HG03439 (cell line): ENCODE results near the gene SFR1.

Experiments
- ATAC-seq: cut with Tn5 transposase; IDR thresholded peaks from one replicate; pipeline ENCODE4 v1.9.1; 2021; ENCODE audit warnings: mild to moderate bottlenecking, moderate library complexity; ENCODE audit not compliant: unreplicated experiment

Gene SFR1, protein sequence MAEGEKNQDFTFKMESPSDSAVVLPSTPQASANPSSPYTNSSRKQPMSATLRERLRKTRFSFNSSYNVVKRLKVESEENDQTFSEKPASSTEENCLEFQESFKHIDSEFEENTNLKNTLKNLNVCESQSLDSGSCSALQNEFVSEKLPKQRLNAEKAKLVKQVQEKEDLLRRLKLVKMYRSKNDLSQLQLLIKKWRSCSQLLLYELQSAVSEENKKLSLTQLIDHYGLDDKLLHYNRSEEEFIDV

DNA sequence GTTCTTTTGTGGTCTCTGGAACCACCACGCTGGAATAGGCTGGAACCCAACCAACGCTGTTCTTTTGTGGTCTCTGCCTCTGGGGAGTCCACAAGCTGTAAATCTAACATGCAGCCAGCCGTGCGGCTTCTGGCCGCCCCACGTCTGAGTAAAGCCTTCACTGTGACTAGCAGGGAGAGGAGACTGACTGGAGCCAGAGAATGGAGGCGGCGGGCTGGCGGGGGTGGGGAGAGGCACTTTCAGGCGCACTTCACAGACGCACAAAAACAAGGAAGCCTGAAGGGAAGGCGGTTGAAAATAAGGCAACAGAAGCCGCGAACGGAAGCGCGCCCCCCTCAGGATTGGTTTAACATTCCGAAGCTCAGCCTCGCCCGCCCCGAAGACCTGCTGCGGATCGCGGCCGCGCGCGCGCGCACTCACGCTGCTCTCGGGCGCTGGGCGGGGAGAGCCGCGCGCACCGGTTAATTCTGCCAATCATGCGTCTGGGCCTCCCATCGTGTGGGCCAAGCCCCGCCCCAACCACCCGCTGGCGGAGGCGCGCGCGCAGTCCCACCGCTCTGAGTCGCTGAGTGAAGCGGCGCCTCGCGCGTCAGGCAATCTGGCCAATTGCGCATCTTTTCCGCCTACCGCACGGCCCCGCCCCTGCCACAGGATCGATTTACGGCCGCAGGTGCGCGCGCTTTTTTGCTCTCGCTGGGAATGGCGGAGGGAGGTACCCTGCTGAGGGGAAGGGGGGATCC lies at the start of gene SFR1:
Gene SFR1, plus strand, starts transcription at position 687 of the 740 bp plus-strand sequence. Its CDS starts 13 bp downstream, at position 700.
- ATAC-seq, result peak; percentile 96

DNA sequence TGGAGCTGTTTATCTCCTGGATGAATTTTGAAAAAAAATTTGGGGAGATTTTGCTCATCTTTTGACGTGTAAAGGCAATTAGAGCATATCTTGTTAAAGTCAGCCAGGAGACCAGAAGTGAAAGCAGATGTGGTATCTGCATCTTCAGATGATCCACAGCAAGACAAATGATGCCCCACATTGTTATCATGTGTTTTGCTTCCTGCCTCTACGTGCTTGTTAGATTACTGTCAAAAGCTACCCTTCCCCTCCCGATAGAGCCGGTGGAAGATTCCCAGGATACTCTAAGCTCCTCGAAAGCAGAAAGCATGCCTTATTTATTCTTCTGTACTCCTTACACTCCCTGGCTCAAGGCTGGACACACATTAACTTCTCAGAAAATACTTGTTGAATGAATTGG lies 49.2 kb upstream of the SFR1 start:
- ATAC-seq, result no peak

DNA sequence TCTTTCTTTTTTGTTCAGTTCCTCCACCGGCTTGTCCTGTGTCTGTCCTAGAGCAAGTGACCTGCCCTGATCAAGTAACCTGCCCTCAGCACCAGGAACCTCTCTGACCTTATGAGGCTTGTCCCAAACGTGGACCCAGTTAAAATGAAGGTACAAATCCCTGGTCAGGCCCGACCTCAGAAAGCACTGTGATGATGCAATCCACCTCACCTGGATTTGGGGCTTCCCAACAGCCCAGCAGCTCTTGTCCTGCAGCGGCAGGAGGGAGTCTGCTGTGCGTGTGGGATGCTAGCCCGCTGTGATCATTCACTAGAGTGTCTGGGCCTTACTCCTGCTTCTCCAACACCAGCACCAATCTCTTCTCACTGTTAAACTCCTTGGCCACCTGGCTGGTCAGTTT lies 47.5 kb upstream of the SFR1 start:
- ATAC-seq, result no peak

DNA sequence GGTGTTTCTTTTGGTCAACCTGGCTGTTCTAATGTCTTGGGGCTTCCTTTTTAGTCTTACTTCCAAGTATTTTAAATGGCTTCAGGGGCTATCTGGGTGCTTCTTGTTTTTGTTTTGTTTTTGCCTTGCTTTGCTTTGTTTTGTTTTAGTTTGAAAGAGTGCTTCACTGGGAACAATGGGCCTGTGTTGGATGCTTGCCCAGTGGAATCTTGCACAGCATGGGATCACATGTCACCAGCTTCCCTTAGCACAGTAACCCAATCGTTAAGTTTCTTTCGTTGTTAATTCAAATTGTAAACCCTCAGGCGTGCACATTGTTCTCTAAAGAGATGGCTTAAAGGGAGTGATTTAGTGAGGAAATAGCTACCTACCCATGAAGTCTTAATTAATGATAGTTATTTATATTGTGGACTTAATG lies 45.2 kb upstream of the SFR1 start:
- no peak for ATAC-seq

DNA sequence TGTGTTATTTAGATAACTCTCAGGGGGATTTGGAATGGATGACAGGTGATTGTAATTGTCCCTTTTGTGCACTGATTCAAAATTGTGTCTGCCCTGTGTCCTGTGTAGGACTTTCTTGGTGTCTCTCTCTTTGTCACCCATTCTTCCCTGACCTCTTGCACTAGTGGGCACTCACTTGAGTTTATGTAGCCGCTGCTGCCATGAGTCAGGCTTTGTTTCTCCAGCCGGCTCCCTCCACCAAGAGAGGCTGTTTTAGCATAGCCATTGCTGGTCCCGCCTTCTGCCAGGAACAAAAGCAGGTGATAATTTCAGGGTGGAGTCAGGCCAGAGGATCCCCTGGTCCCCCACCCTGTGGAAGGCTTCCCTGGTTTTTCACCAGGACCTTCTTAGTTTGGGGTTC lies 44.7 kb upstream of the SFR1 start:
- ATAC-seq, result no peak

DNA sequence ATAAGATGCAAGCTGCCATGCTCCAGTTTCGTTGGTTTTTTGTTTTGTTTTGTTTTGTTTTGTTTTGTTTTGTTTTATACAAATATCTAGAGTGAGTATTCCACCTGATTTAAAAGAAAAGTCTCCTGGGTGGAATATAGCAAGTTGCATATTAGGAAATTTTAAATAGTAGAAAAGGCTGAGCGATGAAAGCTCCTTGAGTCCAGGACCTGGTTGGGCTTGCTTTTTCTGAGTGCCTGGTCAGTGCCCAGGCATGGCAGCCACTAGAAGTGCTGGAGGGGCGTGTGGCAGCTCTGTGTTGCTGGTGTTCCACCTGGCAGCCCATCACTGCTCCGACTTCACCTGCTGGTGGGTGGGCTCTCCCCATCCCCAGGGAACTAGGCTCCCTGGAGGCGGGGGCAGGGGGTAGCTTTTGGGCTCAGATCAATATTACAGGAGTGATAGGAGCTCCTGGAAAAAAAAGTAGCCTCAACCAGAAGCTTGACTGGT lies 44.3 kb upstream of the SFR1 start:
- ATAC-seq, result no peak

DNA sequence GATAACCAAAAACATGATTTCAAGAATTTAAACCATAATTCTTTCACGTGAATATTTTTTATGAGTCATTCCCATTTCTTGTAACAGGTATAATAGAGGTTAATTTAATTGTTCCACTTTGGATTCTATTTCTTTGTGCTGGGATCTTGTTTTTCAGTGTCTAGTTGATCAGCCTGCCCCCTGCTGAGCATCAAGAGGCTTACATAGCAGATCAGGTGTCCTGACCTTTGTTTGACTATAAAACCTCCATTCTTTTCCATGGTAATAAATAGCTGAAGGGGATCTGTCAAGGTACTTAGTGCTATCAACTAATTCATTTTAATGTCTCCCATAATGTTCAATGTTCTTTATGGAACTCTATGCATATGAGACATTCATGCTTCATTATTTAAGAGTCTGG lies 41.2 kb upstream of the SFR1 start:
- no peak for ATAC-seq

DNA sequence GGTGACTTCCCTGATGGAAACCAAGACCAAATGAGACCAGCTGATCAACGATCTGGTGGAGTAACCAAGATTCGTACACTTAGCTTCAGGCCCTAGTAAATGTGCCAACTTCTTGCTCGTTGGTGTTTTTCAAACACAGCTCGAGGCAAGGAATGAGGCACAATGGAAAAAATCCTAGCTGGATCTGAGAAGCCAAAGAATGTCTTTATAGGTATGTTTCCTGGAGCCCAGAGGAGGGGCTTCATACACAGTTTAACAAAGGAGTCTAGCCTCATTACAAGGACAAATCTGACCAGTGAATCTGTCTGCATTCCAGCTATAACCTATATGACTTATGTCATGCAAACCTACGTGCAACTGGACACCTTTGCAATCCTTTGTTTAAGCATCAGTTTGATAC lies 40.0 kb upstream of the SFR1 start:
- ATAC-seq, result no peak

DNA sequence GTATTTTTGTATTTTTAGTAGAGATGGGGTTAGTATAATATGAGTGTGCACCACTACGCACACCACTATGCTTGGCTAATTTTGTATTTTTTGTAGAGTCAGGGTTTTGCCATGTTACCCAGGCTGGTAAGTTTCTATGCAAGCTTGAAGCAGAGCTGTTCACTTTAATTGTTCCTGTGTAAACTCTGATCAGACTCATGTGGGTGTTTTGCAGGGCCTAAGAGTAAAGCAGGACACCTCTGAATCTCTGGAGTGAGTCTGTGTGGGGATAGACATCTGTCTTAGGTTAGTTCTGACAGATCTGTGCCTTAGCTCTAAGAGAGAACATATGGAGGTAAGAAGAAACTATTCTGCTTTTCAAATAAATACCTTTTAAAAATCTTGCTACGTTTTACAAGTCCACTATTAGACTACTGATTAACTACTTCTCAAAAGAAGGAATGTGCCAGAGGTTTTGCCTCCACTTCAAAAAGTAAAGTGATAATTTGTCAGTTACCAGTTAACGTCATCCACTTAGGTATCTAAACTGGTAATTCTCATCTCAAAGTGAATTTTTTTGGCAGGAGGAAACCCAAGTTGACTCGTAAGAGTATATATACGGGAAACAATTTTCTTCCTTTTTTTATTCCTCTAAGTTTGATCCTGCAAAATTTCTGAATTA lies 37.4 kb upstream of the SFR1 start:
- no peak for ATAC-seq

DNA sequence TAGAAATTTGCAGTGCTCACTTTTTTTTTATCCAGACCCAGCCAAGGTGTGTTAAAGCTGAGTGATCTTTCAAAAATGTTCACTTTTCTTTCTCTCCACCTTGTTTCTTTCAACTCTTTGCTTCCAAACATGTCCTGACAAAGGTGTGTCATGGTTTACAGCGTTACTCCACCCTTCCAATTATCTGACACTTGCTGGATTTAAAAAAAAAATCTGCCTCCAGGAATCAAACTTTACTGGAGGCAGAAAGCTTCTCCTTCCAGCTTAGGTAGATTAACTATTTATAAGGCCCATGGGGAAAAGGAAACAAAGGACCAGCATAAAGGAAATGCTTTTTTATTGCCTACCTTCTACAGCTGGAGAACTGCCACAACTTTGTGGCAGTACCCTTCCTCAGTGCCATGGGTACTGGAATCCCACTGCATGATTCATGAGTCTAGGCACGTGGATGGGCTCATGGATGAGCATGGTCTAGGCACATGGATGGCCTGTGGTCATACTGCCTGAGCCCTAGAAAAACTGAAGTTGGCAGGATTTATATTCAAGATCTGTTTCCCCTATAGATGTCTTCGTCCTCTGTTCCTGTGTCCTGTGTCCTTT lies 36.1 kb upstream of the SFR1 start, which contains the start of gene COL17A1:
Gene COL17A1, minus strand, starts transcription at position 80 of the 600 bp plus-strand sequence. CDS start 5,207 bp downstream, outside the sequence.
- no peak for ATAC-seq

DNA sequence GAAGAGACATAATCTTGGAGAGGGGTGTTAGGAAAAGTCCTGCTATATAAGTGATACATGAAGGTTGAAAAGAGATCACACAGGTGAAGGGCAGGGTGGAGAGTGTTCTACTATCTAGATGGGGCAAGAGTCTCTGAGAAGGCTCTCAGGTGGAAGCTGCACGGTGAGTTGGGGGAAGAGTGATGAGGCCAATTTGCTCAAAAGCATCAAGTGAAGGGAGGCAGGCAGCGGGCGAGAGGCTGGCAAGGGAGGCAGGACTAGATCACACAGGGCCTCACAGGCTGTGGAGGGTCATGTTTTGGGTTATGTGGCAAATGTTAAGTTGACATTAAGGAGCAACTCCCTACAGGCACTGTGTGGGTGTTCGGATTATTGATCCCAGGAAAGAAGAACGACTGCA lies 33.7 kb upstream of the SFR1 start:
- ATAC-seq, result no peak

DNA sequence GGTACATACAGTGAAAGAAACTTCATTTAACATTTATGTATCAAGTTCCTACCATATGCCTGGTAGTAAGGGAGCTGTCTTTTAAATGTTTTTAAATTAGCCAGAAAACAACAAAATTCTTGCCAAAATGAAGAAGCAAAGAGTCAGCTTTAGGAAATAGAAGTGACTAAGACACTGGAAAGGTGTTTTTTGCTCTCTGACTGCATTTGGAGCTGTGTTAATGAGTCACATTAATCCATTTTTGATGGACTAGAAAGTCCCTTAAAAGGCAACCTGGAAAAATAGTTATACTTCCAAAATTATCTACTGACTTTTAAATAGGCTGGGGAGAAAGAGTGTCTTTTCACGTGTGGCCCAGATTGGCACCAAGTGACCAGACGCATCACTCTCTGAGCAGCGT lies 32.4 kb upstream of the SFR1 start:
- ATAC-seq, result no peak

DNA sequence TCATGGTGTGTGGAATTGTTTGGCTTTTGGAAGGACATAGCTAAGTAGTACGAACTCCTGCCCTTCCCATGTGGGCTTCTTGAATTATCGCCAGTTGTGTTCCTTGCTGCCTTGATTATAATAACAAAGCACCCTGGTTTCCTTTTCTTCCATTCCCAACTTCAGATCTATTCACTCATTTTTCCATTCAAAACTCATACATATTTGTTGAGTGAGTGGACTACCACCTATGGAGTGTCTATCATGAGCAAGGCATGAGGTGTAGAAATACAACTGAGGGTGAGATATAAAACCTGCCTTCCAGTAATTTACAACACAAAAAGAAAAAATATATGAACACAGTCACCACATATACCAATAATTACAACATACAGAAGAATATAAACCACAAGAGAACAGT lies 31.4 kb upstream of the SFR1 start:
- no peak for ATAC-seq

DNA sequence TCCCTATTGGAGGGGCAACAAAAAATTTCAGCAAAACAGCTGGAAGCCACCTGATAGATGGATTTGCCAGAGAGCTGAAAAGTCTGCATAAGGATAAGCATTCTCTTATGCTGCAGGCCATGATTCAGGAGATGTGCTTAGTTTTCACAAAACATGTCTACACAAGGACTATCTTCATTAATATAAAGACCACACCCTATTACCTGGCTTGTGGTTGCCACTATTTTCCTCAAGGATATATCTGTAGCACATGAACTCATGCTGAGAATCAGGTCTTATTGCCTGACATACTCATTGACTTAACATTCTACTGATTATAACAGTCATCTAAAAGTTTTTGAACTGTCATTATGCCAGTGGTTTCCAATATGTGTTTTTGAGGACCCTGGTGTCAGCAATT lies 29.2 kb upstream of the SFR1 start:
- ATAC-seq, result no peak

DNA sequence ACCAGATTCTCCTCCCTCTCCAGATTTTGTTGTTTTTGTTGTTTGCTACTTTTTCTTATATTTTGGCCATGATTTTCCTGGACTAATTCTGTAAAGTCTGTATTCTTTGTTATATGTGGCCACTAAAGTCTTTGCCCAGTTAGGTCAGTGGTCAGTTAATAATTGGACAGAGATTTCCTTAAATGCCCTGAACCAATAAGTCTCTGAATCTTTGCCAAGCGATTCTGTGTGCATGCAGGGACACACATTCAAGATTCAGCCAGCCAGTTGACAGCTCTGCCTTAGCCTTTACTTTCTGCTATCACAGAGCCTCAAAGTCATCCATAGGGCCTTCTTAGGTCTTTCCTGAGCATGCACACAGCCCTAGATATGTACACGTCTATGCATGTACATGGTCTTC lies 25.3 kb upstream of the SFR1 start:
- no peak for ATAC-seq

DNA sequence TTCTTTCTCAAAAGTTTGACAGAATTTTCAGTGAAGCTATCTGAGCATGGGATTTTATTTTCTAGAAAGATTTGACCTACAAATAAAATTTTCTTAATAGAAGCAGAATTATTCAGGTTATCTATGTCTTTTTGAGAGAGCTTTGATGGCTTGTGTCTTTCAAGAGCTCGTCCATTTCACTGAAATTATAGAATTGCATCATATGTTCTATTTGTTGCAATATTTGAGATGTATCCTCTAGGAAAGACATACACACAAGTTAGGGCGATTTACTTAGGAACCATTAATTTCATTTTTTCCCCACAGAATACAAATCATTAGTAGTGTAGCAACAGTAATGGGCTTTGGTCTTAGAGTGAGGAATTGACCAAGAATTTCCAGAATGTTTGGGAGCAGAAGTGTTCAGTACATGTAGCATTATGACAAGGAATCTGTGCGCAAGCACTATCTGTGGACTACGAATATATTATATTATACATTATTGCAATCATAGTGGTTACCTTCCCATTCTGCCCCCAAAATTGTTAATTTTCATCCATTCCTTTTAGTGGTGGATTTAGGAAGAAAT lies 23.5 kb upstream of the SFR1 start:
- ATAC-seq, result no peak

DNA sequence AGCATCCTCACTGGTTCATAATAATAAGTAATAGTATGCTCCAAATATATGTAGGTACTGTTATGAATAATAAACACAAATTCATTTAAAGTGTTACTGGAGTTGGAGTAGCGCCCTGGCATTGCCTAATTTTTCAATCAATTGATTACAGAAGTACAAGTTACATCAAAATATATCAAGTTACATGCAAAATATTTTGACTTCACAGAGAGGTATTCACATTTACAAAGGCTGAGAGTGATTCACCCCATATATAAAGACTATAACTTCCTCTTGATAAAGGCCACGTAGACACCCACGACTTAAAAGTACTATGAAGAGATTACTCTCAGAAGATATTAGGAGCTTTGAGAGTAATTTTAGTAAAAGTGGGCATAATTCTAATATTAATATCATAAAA lies 22.7 kb upstream of the SFR1 start:
- no peak for ATAC-seq

DNA sequence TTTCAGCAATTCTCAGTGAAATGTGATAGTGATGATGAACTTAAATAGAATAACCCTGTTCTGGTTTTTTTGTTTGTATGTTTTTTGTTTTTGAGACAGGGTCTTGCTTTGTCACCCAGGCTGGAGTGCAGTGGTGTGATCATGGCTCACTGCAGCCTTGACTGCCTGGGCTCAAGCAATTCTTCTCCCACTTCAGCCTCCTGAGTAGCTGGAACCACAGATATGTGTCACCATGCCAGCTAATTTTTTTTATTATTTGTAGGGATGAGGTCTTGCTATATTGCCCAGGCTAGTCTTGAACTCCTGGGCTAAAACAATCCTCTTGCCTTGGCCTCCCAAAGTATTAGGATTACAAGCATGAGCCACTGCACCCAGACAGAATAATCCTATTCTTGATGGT lies 22.0 kb upstream of the SFR1 start:
- ATAC-seq, result no peak

DNA sequence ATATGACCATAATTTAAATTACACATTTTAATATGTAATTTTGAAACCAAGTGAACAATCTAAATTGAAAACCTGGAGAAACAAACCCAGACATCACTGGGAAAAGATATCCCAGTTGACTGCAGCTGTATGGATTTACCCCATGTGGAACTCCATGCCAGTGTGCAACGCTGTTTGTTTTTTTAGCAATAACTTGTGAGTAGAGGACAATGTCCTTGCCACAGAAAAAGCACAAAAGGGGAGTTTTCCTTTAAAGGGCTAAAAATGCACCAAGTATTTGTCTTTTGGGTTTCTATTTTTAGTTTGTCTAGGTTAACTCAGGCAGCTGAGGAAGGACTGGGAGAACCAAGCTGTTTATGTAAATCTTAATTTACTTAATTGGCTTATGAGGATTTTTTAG lies 21.2 kb upstream of the SFR1 start:
- no peak for ATAC-seq

DNA sequence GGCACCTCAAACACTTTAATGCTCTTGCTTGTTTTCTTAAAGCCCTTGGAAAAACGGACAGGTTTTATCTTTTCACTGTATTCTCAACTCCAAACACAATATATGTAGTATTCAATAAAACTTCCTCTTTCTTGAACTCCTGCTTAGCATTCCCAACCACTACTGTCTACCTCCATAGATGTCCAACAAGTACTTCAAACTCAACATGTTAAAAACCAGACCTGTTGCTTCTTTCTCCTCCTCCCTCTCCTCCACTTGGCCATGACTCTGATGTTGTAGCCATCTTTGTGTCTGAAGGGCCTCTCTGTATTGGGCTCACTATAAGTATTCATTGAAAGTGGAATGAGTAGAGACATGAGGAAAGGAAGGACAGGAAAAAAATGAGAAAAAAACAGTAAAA lies 20.1 kb upstream of the SFR1 start:
- ATAC-seq, result no peak

DNA sequence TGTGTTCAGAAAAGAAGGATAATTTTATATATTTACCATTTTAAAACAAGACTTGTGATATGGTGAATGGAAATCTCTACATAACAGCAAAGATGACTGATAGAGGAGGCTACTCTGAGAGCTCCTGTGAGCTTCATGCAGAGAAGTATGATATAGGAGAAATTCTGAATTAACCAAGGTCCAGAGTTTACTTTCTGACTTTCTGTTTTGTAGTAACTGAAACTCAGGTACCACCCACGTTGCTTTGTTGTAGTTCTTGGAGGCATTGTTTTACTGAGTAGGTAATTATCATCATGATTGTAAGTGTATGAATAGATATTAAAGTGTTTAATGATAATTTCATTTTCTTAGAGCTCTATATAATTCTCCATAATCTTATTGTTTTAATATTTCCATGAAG lies 18.0 kb upstream of the SFR1 start:
- ATAC-seq, result no peak
